GM13977 (cell line): ENCODE data around the gene CLEC2B.

Experiments used
- DNase-seq: peaks from one replicate; pipeline ENCODE4 v3.0.0; 2012; ENCODE audit warnings: low spot score
- CTCF ChIP-seq: IDR thresholded peaks from 2 replicates; pipeline ENCODE4 v1.5.1; 2012; ENCODE audit warnings: mild to moderate bottlenecking, control low read depth; ENCODE audit not compliant: insufficient read depth; ENCODE audit errors: extremely low read depth, missing control alignments
- in situ Hi-C: fragments of 300-500 bp; cut with MboI; formaldehyde crosslinking; loops from one replicate; pipeline ENCODE4 v1.12.0; 2022; ENCODE audit warnings: low sequenced_read_pairs, low pct_unique_long_range_greater_than_20kb, mixed read lengths, inconsistent platforms; ENCODE audit not compliant: unreplicated experiment

Gene CLEC2B

DNA sequence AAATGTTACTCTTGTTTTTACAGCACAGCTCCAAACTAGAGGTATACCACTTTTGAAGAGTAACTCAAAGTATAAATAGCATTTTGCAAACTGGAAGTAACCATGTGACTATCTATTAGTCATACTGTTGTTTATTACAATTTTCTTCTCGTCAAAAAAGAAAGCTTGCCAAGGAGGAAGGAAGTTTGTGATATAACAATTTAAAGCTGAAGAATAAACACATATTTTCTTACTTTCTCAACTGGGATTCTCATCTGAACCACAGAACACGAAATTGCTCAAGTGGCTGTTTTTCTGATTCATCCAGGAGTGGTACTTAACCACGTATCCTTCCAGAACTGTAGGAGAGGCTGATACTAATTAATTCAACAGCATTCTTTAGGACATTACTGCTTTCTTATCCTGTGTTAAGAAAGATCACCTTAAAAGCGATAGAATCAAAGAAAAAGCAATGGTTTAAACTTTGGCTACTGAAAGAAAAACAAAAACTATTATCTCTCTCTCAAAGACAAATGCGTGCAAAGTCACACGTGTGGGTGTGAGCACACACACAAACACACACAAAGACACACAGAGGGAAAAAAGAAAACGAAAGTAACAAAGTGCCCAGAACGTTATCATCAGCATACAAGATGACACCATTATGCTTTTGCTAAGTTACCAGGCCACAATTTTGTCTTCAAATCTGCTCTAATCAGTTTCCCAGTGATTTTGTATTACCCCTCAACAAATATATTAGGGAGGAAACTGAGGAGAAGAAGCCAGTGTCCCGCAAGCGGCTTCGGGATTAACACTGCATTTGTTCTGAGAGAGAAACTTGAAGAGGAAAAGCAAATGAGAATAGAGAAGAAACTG lies at the start of gene CLEC2B:
TSS of gene CLEC2B (minus strand) at position 48 of the 855 bp plus-strand sequence.
- in situ Hi-C loops: no loop called here
- no peak for DNase-seq
- TF ChIP-seq CTCF: no peak

DNA sequence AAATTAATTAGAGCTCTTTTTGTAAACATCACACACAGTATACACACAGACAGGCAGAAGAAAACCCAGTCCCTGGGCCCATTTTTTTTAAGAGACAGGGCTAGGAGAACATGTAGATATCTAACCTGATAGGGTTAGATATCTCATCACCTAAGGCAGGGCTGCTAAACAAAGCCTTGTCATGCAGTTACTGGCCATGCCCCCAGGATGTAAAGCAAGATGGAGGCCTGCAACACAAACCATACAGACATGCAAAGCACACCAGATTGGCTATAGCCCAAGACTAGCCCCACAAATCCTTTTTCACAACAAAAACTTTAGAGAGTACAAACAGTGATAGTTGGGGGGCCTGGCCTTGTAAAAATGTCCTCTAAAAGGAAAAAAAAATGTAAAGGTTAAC lies 42.6 kb upstream of the CLEC2B start:
- in situ Hi-C loops: no loop called here
- DNase-seq: no peak

DNA sequence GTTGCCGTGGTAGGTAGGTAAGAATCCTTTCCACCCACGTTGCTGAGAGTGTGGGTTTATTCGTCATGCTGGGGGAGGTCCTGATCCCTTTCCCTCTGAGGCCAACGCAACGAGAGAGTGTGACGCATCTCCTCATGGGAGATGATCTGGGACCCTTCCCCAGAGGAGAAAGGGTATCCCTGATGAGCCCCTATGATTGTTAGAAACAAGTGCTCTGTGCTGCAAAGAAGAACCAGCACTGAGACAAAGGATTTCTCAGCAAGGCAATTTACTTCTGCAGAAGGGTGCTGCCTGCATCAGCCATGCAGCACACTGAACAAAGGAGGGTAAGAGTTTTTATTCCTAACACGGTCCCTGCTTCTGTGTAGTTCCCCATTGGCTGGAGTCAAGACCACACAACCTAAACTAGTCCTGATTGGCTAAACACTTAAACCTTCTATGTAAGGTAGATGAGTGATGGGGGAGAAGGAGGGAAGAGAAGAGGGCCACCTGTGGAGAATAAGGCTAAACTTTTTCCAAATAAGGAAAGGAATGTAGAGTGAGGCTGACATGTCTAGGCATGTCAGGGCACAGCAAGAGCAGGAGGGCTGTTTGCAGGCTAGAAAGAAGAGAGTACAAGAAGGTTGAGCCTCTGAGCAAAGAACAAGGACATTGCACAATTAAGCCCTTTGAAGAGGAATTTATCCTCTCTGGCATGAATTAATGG lies 41.7 kb upstream of the CLEC2B start:
- no peak for TF ChIP-seq CTCF

More for the DNA sequence above, 42.6 kb upstream of the CLEC2B start:
- no peak for TF ChIP-seq CTCF

GRCh38 chr12:9909724-9910123 lies 40.6 kb upstream of the CLEC2B start:
- no peak for DNase-seq
- in situ Hi-C loops: no loop called here

More for the DNA sequence above, 41.7 kb upstream of the CLEC2B start:
- no peak for DNase-seq
- in situ Hi-C loops: no loop called here

DNA sequence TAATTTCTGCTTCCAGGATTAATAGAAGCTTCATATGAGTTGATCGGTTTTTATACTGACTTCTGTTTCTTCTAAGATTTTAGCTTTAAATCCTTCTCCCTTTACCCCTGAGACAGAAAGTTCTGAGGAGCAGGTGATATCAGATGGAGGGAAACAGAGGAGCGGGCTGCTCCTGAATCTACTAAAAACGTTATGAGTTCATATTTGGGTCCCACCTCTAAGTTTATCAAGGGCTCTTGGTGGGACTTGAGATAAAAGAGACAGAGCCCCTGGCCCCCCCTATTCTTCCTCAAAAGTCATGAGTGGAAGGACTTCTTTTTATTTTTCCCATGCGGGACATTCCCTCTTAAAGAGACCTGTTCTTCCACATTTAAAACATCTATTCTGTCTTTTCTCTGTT lies 39.2 kb upstream of the CLEC2B start:
- no peak for DNase-seq
- TF ChIP-seq CTCF: no peak
- in situ Hi-C loops: no loop called here

More at GRCh38 chr12:9909724-9910123, 40.6 kb upstream of the CLEC2B start:
- no peak for TF ChIP-seq CTCF

DNA sequence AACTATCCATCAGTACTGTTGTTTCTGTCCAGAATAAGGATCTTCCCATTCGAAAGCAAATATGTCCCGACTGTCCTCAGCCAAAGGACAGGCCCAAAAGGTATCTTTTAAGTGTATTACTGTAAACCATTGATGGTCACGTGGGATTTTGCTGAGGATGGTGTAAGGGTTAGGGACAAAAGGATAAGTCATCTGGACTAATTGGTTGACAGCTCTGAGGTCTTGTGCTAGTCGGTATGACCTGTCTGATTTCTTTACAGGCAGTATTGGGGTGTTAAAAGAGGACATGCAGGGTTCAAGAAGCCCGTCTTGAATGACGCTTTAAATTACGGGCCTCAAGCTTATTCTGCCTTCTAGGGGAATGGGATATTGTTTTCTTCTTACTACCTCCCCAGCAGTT lies 38.6 kb upstream of the CLEC2B start:
- in situ Hi-C loops: no loop called here
- no peak for DNase-seq
- TF ChIP-seq CTCF: no peak
